Measurements from ENCODE around the gene SULF2.

SULF2 gene

DNA sequence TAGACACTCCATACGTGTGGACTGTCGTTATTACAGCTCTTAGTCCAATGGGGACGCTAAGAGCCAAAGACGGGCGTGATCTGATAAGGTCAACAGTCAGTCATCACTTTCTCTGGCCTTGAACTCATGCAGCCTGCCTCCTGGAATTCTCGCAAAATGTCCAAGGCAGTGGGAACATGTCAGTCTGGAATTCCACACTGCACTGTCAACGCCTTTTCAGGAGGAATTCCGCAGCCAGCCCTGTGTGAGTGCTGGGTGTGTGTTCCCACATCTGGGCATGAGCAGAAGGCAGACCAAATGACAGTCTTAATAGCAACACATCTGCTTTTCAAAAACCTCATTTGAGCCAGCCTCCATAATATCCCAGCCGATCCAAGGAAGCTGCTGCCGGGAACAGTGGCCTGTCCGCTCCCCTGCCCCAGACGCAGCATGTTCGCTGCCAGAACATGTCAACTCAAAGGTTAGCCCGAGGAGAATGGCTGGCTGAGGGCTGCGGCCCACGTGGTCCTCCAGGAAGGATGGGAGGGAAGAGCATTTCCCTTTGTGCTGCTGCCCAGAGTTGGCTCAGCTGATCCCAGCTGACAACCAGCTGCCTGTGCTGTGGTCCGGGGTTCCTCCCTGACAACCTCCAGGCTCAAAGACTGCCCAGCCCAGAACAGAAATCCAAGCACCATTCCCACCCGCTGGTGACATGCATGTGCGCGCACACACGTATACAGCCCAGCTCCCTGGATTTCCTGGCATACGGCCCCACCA is 103.1 kb downstream of the SULF2 start:
- no peak for DNase-seq (ENCODE audit: low spot score)

DNA sequence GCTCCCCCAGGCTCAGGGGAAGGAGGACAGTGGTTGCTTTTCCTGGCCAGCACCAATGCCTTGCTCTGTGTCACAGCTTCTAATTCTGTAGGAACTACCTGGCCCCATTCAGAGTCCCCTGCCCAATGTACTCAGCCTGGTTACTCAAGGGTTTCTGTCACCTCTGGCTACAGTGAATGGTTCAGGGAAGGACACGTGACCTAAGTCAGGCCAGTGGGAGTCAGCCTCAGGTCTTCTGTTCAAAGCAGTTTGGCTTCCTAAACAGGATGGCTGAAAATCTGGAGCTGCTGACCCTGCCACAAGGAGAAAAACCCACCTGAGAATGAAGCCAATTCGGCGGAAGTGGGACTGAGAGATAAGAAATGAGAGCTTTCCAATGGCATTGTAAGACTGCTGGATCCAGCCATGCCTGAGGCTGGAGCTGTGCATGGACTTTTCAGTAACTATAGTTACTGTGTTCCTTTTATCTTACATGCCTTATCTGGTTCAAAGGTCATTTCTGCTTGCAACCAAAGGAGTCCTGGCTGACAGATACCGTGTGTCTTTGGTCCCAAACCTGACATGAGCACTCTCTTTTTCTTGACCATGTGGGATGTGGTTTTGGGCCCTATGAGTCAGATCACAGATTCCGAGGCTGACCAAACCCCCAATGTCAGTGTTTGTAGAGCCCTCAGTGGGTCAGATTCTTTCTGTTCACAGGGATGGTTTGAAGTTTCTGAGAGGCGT is 104.3 kb downstream of the SULF2 start:
- DNase-seq (ENCODE audit: low spot score), result no peak

GRCh38 chr20:47679462-47679861 is 105.8 kb downstream of the SULF2 start:
- no peak for DNase-seq (ENCODE audit: low spot score)

- DNase-seq (ENCODE audit: low spot score), result no peak
Measured at GRCh38 chr20:47678536-47678935, 106.7 kb downstream of the SULF2 start.

GRCh38 chr20:47677635-47678453 is 107.4 kb downstream of the SULF2 start:
- DNase-seq (ENCODE audit: low spot score), result peak; percentile 52

DNA sequence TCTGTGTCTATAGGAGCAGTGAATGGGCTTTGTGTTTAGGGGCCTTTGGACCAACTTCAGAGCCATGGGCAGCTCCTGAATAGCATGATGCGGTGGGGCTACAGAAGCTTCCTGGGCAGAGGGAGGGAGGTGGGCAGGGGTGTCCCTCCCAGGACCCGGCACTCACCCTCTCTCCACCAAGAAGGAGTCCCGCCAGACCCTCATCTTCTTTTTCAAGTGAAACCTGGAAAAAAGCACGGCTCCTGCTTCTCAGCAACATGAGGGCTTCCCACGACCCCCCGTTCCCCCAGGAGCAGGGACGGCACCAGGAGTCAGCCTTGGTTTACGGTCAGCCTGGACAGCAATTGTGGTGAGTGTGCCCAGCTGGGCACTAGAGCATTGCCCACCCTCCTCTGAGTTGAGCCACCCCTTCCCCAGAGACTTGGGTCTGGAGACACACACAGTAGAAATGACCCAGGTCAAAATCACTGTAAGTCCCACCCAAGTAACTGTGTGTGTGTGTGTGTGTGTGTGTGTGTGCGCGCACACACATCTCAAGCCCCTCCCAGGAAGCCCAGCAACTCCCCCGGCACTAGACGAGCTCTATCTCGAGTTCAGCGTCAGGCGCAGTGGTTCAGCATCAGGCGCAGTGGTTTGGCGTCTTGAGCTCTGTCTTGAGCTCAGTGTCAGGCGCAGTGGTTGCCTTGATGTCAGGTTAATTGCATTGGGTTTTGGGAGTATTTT is 108.2 kb downstream of the SULF2 start:
- no peak for DNase-seq (ENCODE audit: low spot score)

DNA sequence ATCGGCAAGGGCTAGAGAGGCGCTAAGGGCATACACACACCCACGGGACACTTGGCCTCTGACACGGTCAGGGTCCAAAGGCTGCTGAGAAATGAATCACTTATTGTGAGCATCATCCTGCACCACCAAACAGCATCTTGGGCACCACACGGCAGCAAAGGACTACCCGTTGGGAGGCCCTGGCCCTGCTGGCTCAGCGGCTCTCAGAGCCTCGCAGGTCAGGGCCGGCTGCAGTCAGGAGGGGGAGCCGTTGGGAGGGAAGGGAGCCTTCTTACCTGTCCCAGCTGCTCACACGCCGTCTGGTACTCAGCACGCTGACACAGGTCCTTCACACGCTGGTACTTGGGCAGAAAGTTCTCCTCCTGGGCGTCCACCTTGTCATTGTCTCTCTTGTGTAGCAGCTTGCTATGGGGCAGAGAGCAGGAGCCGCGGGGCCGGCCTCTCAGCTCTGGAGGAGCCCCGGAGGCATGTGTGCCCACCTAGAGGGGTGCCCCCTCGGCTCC is 109.0 kb downstream of the SULF2 start:
- DNase-seq (ENCODE audit: low spot score), result no peak

GRCh38 chr20:47675190-47676142 is 109.8 kb downstream of the SULF2 start:
- DNase-seq (ENCODE audit: low spot score), result no peak

DNA sequence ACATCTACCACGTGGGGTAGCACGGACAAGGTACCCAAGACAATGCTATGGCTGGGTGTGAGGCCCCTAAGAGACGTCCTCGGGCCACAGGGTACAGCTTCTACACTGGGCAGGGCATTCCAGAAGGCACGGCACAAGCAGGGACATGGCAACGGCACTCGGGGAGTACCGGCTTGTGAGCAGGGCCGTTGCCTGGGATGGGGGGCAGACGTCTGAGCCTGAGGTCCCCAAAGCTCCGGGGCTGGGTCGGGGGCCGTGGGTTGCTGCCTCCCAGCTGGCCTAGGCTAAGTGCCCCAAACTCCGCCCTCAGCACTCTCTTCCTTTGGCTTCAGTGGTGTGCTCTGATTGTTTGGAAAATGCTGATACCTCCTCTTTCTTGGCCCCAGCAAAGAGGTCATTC is 110.6 kb downstream of the SULF2 start:
- no peak for DNase-seq (ENCODE audit: low spot score)

DNA sequence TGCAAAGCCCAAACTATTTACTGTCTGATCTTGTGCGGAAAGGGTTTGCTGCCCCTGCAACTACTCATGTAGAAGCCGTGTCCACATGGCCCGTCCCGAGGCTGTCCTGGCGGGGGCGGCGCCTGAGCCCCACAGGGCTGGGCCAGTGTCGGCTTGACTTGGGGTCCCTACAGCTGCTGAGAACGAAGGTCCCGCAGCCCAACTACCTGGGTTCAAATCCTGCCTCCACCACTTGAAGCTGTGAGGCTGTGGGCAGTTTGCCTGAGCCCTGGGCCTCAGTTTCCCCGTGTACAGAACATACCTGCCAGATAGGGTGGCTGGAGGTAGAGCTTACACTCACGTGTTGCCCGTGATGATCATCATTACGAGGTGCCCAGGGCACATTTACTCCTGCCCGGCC is 111.1 kb downstream of the SULF2 start:
- no peak for DNase-seq (ENCODE audit: low spot score)

- no peak for DNase-seq (ENCODE audit: low spot score)
Measured at GRCh38 chr20:47673671-47673955, 111.7 kb downstream of the SULF2 start.

DNA sequence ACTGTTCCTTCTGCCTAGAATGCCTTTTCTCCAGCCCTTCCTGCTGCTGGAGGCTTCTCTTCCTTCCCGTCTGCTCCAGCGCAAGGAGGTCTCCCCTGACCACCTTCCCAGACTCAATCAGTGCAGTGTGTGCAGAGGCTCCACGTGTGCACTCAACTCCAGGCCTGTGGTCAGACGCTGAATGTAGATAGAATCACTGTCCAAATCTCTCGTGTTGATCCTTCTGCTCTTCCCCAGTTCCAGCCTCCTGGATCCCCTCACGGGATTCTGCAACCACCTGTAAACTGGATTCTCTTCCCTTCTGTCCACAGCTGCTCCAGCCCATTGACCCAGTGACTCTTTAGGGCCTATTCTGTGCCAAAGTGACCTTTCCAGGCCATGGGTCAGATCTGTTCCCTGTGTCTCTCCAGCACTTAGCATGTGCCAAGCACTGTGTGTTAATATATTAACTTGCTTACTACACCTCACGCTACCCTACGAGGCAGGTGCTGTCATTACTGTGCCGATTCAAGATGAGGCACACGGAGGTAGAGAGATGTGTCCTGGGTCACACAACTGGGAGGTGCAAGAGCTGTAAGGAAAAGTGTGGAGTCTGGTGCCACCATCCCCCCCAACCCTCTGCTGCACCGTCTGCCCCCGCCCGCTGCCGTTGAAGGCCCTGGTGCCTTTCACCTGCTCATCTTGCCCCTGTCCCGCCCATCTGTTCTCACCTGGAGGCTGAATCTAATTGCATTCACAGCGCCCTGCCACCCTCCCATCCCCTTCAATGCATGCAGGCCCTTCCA is 112.2 kb downstream of the SULF2 start:
- DNase-seq (ENCODE audit: low spot score), result no peak

DNA sequence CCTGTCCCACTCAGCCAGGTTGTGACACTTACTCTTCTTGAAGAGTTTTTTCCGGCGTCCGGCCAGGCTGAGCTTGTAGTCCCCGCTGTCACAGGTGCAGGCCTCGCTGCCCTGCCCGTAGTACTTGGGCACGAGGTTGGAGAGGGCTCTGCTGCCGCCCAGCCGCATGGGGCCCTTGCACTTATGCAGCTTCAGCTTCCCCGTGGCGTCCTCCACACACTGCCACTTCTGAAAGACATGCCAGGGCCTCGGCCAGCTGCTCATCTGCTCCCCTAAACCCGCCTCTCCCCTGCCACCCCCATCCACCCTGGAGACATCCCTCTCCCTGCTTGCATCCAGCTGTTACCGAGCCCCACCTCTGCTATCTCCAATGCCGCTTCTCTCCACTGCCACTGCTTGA is 113.1 kb downstream of the SULF2 start:
- no peak for DNase-seq (ENCODE audit: low spot score)

DNA sequence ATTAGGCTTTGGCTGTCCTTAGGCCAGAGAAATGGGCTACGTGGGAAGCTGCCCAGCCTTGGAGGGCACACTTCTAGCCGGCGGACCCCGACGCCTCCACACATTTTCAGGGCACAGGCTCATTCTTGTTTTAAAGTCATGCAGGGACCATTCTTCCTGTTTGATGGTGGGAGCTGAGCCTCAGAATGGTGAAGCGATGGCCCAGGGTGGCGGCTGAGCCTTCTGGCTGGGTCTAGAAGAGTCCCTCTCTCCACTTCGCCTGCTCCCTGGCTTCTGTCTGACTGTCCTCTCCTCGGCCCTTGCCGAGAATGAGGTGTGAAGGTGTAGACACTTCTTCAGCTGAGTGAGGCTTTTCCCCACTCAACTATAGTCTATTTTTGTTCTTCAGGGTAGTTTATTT is 114.4 kb downstream of the SULF2 start:
- no peak for DNase-seq (ENCODE audit: low spot score)

DNA sequence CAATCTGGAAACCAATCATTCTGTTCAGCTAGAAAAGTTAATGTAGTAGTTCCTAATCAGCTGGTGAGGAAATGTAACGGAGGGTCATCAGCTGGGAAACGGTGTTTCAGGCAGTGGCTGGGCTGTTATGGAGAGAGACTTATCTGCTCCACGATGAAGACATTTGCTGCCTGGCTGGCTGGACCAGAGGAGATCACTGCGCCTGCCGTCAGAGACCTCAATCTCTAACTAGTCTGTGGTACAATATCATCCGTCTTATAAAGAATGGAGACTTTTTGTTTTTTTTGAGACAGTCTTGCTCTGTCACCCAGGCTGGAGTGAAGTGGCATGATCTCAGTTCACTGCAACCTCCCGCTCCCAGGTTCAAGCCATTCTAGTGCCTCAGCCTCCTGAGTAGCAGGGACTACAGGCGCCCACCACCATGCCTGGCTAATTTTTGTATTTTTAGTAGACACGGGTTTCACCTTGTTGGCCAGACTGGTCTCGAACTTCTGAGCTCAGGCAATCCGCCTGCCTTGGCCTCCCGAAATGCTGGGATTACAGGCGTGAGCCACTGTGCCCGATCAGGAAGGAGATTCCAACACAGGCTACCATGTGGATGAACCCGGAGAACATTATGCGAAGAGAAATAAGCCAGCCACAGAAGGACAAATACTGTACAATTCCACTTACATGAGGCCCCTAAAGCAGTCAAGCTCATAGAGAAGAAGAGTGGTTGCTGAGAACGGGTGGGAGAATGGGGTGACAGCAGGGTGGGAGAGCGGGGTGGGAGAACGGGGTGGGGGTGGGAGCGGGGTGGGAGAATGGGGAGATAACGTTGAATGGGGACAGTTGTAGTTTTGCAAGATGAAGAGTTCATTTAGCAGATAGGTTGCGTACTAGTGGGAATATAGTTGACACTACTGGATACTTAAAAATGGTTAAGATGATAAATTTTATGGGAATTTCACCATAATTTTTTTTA is 115.1 kb downstream of the SULF2 start:
- no peak for DNase-seq (ENCODE audit: low spot score)

GRCh38 chr20:47669489-47669888 is 115.8 kb downstream of the SULF2 start:
- no peak for DNase-seq (ENCODE audit: low spot score)

DNA sequence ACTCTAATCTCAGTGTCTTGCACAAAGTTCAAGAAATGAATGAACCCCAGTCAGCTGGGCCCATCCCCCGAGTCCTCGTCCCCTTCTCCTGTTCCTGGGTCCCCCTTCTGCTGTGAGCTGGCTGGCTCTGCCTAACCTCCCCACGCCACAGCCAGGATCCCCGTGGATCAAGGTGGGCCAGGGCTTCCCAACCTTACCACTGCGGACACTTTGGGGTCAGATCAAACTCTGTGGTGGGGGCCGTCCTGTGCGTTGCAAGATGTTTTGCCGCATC is 116.2 kb downstream of the SULF2 start:
- no peak for DNase-seq (ENCODE audit: low spot score)

GRCh38 chr20:47668313-47669151 is 116.7 kb downstream of the SULF2 start:
- no peak for DNase-seq (ENCODE audit: low spot score)

All from RKO (cell line).